ENCODE data around the gene ABTB2.

GRCh38 chr11:34314176-34314575 lies 43.6 kb downstream of the ABTB2 start:
- no peak for TF ChIP-seq CTCF (IDR thresholded peaks at IDR 0.05; ENCODE audit: borderline replicate concordance, extremely low read depth, low read length, poor library complexity, severe bottlenecking)
- TF ChIP-seq EZH2 (IDR thresholded peaks at IDR 0.05; ENCODE audit: borderline replicate concordance, low read depth, low read length, severe bottlenecking) = no peak

Measured in DND-41 (cell line).